NCI-H1436 treated with DMSO at 0.1 percent for 48 hours (cell line): Measurements from ENCODE around the gene PBX2.
"Not testable (repeated sequence)": the region's sequence is repeated elsewhere in the genome, so short reads cannot be mapped to it uniquely, and the experiment has no call there.

Source experiments
- DNase-seq: peaks from one replicate; lab custom pipeline; 2025; lab: John Stamatoyannopoulos, UW

The PBX2 gene

DNA sequence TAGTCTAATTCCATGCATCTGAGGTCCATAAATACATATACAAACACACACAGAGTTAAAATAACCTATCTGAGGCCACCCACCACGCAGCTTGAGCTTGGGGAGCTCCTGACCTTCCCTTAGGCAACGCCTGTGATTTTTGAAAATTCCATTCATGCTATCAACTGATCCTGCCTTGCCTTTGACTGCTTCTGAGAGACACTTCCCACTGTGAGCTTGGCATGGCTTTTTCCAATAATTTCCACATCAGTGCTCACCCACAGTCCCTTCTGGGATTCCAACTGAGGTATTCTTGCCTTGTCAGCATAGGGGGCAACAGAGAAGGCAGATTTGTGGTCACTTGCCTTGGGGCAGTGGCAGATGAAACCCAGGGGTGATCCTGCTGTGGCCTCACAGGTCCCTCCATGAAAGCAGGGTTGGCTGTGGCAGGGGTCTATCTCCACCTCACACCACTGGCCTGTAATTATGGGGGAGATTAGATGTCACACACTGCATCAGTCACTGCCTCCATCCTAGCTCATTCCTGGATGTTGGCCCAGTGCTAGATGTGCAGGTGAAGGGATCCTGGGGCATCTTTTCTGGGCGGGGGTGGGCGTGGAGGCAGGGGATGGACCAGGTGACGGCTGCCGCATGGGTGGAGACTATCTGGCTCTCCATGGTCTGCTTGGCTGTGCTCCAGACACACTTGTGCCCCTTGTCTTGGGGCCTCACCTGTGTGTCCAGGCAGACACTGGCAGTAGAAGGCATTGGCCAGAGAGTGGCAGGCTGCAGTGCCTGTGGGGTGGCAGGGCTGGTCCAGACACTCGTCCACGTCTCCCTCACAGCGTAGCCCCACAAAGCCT, 13.6 kb upstream of the PBX2 start:
- DNase-seq = no peak

GRCh38 chr6:32202186-32202585, 12.2 kb upstream of the PBX2 start:
- DNase-seq = no peak

DNA sequence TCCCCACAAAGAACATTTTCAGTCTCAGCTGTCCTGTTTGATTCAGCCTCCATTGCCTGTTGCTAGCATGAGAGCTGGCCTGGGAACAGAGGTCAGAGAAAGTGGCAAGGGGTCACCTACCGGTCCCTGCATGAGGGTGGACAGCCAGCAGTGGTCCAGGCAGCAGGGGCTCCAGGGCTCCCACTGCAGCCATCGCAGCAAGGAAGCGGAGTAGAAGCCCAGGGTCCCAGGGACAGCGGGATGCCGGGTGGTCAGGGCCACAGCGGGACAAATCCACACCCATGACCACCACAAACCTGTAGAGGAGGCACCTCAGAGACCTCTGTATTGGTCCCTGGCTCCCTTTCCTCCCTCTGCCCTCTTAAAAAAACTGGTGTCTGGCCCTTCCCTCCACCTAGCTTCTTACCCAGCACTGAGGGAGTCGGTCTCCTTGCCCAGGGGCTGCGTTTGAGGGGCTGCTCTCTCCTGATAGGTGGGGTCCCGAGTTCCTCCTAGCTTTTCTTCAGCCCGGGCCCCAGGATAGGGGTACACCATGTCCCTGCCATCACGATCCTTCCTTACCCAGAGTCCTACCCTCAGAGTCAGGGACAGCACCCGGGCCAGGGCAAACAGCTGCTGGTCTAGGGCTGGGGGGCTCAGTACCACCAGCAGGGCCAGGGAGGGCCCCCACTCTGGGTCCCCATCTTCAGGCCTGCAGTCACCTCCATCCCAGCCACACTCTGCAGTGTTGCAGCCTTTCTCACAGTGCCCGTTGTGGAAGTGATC, 10.9 kb upstream of the PBX2 start:
- DNase-seq = no peak

- DNase-seq = no peak
Observed at GRCh38 chr6:32198866-32199265, 8.9 kb upstream of the PBX2 start.

DNA sequence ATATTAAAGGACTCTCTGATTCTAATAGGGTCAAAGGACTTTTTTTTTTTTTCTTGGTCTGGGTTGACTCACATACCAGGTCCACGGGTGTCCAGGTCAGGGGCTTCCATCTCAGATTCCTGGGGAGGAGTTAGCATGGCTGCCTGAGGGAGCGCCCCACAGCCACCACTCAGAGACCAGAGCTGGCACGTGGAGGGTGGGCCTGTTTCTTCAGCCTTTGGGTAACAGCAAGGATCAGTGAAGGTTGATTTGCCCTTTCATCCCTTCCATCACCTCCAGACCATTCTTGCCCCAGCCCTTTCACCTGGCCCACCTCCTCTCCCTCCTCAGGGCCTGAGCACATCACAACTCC, 8.3 kb upstream of the PBX2 start:
- no peak for DNase-seq

GRCh38 chr6:32196682-32197616, 6.9 kb upstream of the PBX2 start:
- DNase-seq = no peak

DNA sequence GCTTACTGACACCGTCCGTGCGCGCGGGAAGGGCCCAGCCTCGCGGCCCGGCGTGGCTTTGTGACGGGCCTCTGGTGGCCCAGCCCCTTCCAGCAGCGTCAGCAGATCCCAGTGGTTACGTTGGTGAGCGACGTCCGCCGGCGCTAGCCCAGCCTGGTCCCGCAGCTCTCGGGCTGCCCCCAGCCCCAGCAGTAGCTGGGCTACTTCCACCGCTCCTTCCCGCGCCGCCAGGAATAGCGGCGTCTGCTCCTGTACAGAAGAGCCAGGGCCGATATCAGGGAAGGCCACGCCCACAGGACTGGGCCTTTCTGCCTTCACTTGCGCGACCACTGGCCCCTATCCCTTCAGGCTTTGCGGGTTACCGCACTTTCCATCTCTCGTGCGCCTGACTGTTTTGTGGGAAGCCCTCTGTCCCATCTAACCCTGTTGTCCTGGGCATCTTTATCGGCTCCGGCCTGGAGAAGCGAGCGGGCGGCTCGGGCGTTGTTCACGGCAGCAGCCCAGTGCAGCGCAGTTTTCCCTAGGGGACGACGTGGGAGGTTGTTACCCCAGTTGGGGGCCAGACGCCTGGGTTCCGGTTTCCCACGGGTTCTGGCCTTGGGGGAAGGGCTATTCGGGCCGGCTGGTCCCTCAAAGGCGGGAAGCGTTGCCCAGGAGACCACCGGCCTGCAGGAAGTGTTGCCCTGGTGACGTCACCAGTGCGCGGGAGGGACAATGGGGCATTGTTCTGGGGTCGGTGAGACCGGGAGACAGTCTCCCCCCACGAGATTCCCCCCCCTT, 6.1 kb upstream of the PBX2 start:
- DNase-seq = no peak

DNA sequence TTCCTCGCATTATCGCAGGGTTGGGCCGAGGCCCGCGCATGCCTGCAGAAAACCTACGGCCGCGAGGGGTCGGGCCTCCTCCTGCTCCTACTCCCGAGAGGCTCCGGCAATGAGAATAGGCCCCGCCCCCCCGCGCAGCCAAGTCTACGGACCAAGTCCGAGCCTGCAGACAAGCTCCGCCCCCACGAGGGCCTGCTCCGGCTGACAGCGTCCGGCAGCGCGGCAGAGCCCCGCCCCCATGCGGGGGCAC, 5.6 kb upstream of the PBX2 start:
- peak; percentile 93 for DNase-seq

DNA sequence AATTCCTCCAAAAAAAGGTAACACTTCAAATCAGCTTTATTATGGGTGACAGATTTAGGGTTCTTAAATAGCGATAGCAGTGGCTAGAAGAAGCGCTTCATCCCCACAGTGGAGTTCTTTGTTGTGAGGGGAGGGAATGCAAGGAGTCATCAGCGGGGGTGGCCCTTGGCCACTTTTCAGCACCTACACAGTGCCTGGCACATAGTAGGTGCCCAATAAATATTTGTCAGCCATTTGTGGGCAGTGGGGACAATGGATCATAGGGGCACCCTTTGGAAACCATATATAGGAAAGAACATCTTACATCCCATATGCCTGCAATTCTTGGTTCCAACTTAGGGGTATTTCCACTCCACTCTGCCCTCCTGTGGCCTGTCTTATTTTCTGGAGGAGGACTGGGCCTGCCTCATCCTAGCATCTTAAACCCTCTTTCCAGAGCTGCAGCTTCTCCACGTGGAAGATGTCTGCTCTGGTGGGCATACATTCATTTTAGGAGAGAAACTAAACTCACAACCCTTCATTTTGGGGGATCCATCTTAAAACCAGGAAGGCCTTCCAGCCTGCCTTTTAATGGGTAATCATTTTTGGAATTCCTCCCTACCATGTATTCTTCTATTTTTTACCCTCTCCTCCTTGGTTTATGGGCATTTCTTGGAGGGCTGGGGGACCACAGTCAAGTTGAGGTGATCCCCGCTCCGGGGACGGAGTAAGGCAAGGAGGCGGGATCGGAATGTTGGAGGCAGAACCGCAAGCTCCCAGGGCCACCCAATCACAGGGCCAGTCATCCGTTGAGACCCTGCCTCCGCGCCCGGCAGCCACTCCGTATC, 5.0 kb upstream of the PBX2 start:
- DNase-seq = no peak

GRCh38 chr6:32194388-32194787, 4.4 kb upstream of the PBX2 start:
- no peak for DNase-seq

DNA sequence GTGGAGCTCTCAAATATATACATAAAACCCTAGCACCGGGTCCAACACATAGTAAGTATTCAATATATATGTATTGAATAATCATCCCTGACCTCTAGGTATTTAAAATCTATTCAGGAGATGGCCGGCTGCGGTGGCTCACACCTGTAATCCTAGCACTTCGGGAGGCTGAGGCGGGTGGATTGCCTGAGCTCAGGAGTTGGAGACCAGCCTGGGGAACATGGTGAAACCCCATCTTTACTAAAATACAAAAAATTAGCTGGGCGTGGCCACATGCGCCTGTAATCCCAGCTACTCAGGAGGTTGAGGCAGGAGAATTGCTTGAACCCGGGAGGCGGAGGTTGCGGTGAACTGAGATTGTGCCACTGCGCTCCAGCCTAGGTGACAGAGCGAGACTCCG, 3.1 kb upstream of the PBX2 start:
- not testable (repeated sequence) for DNase-seq

DNA sequence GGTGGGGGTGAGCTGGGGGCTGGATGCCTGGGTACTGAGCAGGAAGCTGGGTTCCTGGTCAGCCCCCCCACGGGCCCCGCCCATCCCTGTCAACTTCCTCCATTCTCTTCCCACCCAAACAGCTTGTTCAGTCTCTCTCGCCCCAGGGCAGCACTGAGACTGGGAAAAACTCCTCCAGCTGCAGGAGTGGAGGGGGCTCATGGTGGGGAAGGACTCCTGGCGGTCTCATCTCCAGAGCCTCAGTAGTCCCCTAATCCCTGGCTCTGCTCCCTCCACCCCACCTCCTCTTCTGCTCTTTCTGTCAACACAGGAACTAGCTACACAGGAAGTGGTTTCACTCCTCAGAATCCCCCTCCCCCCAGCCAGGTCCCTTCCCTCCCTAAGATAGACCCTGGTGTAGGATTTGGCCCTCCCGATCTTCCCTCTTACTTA, 2.6 kb upstream of the PBX2 start, which contains the start of gene GPSM3:
Gene GPSM3 (minus strand): TSS at position 36 of the 432 bp plus-strand sequence. CDS start 130 bp downstream, outside the sequence.
- DNase-seq = no peak

DNA sequence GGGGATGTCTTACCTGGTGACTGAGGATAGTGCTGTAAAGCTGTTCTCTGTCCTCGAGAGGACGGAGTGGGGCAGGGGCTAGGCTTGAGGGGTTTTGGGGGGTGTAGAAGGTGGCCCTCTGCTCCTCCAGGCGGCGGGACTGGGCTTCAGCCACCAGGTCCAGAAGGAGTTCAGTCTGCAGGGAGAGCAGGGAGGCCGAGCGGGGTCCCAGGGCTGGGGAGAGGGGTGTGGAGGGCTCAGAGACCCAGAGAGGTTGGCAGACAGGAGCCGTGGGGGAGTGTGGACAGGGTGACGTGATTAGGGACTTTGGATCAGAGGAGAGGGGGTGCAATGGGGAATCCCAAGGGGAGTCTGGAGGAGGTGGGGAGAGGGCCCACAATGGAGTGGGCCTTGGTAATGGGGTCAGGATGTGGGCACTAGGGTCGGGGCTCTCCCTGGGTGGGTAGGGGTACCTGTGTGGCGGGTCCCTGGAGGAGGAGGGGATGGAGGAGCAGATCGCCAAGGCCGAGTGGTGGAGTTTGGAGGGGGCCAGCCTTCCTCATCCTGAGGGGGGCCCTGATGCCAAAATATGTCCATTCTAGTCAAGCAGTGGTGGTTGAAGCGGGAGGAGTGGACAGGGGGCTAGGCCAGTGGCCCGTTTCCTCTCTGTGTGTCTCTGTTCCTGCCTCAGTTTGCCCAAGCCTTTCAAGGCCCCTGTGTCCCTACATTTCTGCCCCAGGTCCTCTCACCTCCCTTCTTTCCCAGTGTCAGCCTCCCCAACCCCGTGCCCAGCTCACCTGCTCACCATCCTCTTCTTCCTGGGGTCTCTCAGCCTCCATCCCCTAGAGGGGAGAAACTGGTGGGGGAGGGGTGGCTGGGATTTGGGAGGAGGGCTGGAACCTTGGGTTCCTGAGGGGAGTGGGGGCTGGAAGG, 1.9 kb upstream of the PBX2 start:
- DNase-seq = no peak

DNA sequence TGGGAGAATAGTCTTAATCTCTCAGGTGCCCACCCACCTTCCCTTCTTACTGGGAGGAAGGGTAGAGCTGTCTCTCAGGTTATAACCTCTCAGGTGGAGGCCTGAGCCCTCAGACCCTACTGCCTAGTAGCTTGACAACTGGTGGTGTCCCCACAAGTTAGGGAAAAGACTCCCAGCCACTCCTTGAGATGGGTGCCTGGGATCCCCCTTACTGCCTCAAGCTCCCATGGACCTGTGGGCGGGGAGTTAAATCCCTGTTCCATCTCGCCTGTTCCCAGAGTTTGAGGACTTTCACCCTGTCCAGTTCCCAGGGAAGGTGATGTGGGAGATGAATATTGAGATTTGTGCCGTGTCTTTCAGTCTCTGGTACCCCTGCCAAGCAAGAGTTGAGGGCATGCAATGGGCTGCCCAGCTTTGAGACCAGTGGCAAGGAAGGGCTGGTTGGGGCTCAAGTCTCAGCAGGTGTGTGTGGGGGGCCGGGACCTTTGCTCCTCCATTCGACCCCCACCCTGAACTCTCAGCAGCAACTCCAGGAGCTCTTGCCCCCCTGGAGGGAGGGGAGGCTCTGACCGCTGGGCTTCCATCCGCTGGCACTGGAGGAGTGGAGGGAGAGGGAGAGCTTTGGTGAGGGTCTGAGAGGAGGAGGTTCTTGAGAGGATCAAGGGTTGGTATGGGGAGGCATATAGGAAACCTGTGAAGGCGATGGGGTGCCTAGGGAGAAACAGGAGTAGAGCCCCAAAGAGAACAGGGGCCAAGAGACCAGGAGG, 1.1 kb upstream of the PBX2 start:
- no peak for DNase-seq

DNA sequence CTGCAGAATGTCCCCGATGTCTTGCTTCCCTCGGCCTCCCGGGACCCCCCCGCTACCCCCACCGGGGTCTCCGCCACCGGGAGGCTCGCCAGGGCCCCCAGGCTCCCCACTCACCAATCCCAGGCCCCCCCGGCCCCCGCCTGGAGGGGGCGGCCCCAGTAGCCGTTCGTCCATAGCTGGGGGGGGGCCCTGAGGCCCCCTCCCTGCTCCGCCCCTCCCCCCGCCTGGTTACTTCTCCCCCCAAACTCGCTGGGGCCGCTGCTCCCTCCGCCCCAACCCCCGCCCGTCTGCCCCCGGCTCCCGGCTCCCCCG, 304 bp downstream of the PBX2 start:
- no peak for DNase-seq

- DNase-seq = no peak
Observed at GRCh38 chr6:32189069-32189741, 797 bp downstream of the PBX2 start.

DNA sequence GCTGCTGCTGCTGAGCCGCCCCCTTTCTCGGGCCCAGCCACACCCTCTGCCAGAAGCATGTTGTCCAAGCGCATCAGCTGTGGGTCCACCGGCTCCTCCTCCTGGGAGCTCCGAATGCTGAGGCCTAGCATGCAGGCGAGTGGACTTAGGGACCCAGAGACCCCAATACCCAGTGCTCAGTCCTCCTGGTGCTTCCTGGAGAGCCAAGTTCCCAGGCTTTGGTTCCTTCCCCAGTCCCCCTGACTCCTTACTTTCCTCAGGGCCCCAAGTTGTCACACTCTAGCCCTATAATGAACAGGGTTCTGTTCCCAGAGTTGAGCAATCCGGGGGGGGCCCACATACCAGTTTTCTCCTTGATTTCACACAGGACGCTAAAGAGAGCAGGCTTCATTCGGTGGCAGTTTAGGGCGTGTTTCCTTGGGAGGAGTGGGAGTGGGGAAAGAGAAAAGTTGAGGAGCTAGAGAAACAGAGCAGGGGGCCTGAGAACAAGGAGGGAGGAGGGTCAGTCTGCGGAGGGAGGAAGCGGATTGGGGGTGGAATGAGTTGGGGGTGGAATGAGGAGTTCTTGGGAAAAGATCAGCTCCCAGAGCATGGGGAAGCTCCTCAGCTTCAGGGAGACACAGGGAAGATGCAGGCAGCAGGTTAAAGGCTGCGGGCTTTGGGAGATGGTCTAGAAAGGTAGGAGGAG, 1.5 kb downstream of the PBX2 start:
- no peak for DNase-seq
